H1 (cell line): ENCODE results near the gene DENND1A. TPM values are rescaled to one million over a fixed set of nuclear protein-coding genes. Genes with fewer than 3 reads are reported as not detected.

Experiments
- CTCF ChIA-PET: fragments of 300-600 bp; sonication (Branson Sonifier 250); formaldehyde crosslinking; loops from one replicate; lab custom pipeline; 2021; ENCODE audit not compliant: partially characterized antibody; lab: Charles Lee
- POLR2A ChIA-PET: fragments of 300-600 bp; sonication (Branson Sonifier 250); formaldehyde crosslinking; loops from one replicate; lab custom pipeline; 2021; ENCODE audit warnings: inconsistent platforms; ENCODE audit not compliant: partially characterized antibody; lab: Charles Lee
- DNase-seq, 2 experiments: peaks; one replicate each; pipeline versions ENCODE4 v3.0.0 to v3.0.0-alpha.2; 2010 to 2022; ENCODE audit warnings: low spot score in 2 of 2, low read depth in 1 of 2, mixed read lengths in 1 of 2
- FAIRE-seq: peaks from 2 replicates; lab custom pipeline; 2011; peaks lifted over from hg19 to GRCh38; lab: Jason Lieb, UNC
- H2AFZ ChIP-seq: 2 replicates; pipeline ENCODE4 v1.8.1; 2012; ENCODE audit warnings: low read length, inconsistent platforms
- H2AK5ac ChIP-seq: 2 replicates; pipeline ENCODE4 v1.6.1; 2013; ENCODE audit warnings: low read depth, low read length
- H2BK120ac ChIP-seq: replicated peaks from 2 replicates; pipeline ENCODE3; 2013; ENCODE audit warnings: low read depth, low read length, inconsistent platforms
- H2BK12ac ChIP-seq: 2 replicates; pipeline ENCODE4 v1.6.1; 2013; ENCODE audit warnings: low read depth, low read length
- H2BK15ac ChIP-seq: 2 replicates; pipeline ENCODE4 v1.6.1; 2013; ENCODE audit warnings: low read length
- H2BK20ac ChIP-seq: 2 replicates; pipeline ENCODE4 v1.6.1; 2013; ENCODE audit warnings: low read length
- H2BK5ac ChIP-seq: 2 replicates; pipeline ENCODE4 v1.6.1; 2013; ENCODE audit warnings: low read depth, low read length
- H3K14ac ChIP-seq: 2 replicates; pipeline ENCODE4 v1.6.1; 2013; ENCODE audit warnings: inconsistent platforms; ENCODE audit not compliant: insufficient read length
- H3K18ac ChIP-seq: 2 replicates; pipeline ENCODE4 v1.6.1; 2013; ENCODE audit warnings: low read length; ENCODE audit errors: extremely low read depth
- H3K23ac ChIP-seq: 2 replicates; pipeline ENCODE4 v1.6.1; 2013; ENCODE audit warnings: inconsistent platforms; ENCODE audit not compliant: insufficient read length
- H3K23me2 ChIP-seq: 2 replicates; pipeline ENCODE4 v1.6.1; 2013; ENCODE audit warnings: low read depth, low read length
- H3K27ac ChIP-seq: 2 replicates; pipeline ENCODE4 v1.6.1; 2011; ENCODE audit warnings: low read depth, low read length, inconsistent platforms
- H3K27me3 ChIP-seq, 4 experiments: replicated peaks in 1 of 4; 1 replicate in 1 of 4; 2 replicates in 3 of 4; pipeline versions ENCODE4 v1.6.1 to v1.8.1; 2011 to 2013; ENCODE audit warnings: low read length in 3 of 4, mild to moderate bottlenecking in 3 of 4, inconsistent platforms in 2 of 4, mixed read lengths in 2 of 4, moderate library complexity in 1 of 4; ENCODE audit not compliant: control insufficient read depth in 3 of 4, insufficient read depth in 3 of 4; ENCODE audit errors: extremely low read depth in 1 of 4
- H3K36me3 ChIP-seq, 4 experiments: 2 replicates each; pipeline versions ENCODE4 v1.6.1 to v1.8.1; 2011 to 2013; ENCODE audit warnings: mild to moderate bottlenecking in 4 of 4, low read length in 3 of 4, moderate library complexity in 2 of 4, control low read depth in 1 of 4, inconsistent platforms in 1 of 4; ENCODE audit not compliant: insufficient read depth in 4 of 4, control insufficient read depth in 2 of 4
- H3K4ac ChIP-seq: replicated peaks from 2 replicates; pipeline ENCODE3; 2013; ENCODE audit warnings: low read length, low read depth, mixed read lengths, inconsistent platforms; ENCODE audit not compliant: insufficient read length
- H3K4me1 ChIP-seq, 4 experiments: replicated peaks in 1 of 4; 1 replicate in 1 of 4; 2 replicates in 3 of 4; pipeline versions ENCODE4 v1.6.1 to v1.8.1; 2011 to 2013; ENCODE audit warnings: low read length in 3 of 4, inconsistent platforms in 2 of 4, mixed read lengths in 1 of 4; ENCODE audit not compliant: insufficient read depth in 4 of 4, control insufficient read depth in 3 of 4
- H3K4me2 ChIP-seq, 2 experiments: 2 replicates each; pipeline versions ENCODE4 v1.6.1 to v1.8.1; 2011 to 2013; ENCODE audit warnings: low read depth in 2 of 2, low read length in 2 of 2, control low read depth in 1 of 2, inconsistent platforms in 1 of 2, mild to moderate bottlenecking in 1 of 2; ENCODE audit not compliant: insufficient read depth in 1 of 2
- H3K4me3 ChIP-seq, 4 experiments: fragments of 200-600, 300-600 bp in 1 of 4; sonication (generic), shearing (Covaris generic), sonication (Bioruptor Twin) in 1 of 4; 2 replicates each; pipeline versions ENCODE4 v1.5.1 to v1.8.1; 2011 to 2016; ENCODE audit warnings: low read length in 4 of 4, low read depth in 3 of 4, control low read depth in 2 of 4, inconsistent platforms in 2 of 4, mild to moderate bottlenecking in 2 of 4, mixed read lengths in 1 of 4, moderate library complexity in 1 of 4; ENCODE audit not compliant: insufficient read depth in 2 of 4; ENCODE audit errors: extremely low read depth in 1 of 4
- H3K56ac ChIP-seq: replicated peaks from 2 replicates; pipeline ENCODE3; 2013; ENCODE audit warnings: low read depth, mild to moderate bottlenecking, mixed read lengths, low read length, inconsistent platforms; ENCODE audit not compliant: insufficient read length
- H3K79me1 ChIP-seq: 2 replicates; pipeline ENCODE4 v1.6.1; 2013; ENCODE audit warnings: low read depth, low read length, control low read depth
- H3K79me2 ChIP-seq, 2 experiments: 2 replicates each; pipeline versions ENCODE4 v1.6.1 to v1.8.1; 2012 to 2013; ENCODE audit warnings: low read length in 2 of 2, mild to moderate bottlenecking in 2 of 2, inconsistent platforms in 1 of 2; ENCODE audit not compliant: insufficient read depth in 2 of 2, control insufficient read depth in 1 of 2
- H3K9ac ChIP-seq, 4 experiments: replicated peaks in 1 of 4; 1 replicate in 1 of 4; 2 replicates in 3 of 4; pipeline versions ENCODE4 v1.6.1 to v1.8.1; 2011 to 2013; ENCODE audit warnings: low read depth in 3 of 4, low read length in 3 of 4, control low read depth in 2 of 4, mild to moderate bottlenecking in 2 of 4, moderate library complexity in 2 of 4, inconsistent platforms in 1 of 4; ENCODE audit errors: extremely low read depth in 1 of 4
- H3K9me3 ChIP-seq, 2 experiments: 2 replicates each; pipeline versions ENCODE4 v1.6.1 to v1.8.1; 2012 to 2013; ENCODE audit warnings: mild to moderate bottlenecking in 2 of 2, moderate library complexity in 2 of 2, control low read depth in 1 of 2, inconsistent platforms in 1 of 2, low read depth in 1 of 2, low read length in 1 of 2, mixed read lengths in 1 of 2; ENCODE audit not compliant: insufficient read depth in 2 of 2
- H4K20me1 ChIP-seq, 2 experiments: replicated peaks in 1 of 2; 2 replicates each; pipeline versions ENCODE3 to v1.8.1; 2011 to 2013; ENCODE audit warnings: inconsistent platforms in 2 of 2, low read length in 2 of 2, mild to moderate bottlenecking in 1 of 2; ENCODE audit not compliant: insufficient read depth in 2 of 2, control insufficient read depth in 1 of 2
- H4K5ac ChIP-seq: 2 replicates; pipeline ENCODE4 v1.6.1; 2013; ENCODE audit warnings: low read length, low read depth, mixed read lengths, inconsistent platforms; ENCODE audit not compliant: insufficient read length
- H4K8ac ChIP-seq: 2 replicates; pipeline ENCODE4 v1.8.0; 2013; ENCODE audit warnings: mild to moderate bottlenecking, moderate library complexity, low read length, inconsistent platforms; ENCODE audit not compliant: insufficient read depth; ENCODE audit errors: extremely low read depth
- H4K91ac ChIP-seq: replicated peaks from 2 replicates; pipeline ENCODE3; 2013; ENCODE audit warnings: low read length, mixed read lengths, inconsistent platforms; ENCODE audit not compliant: insufficient read length
- BRCA1 ChIP-seq: IDR thresholded peaks from 2 replicates; pipeline ENCODE4 v1.6.1; 2012; ENCODE audit warnings: low read depth, low read length, improper control_type of control experiment
- CBX8 ChIP-seq: fragments of 300-800, 300-1000 bp; sonication (generic); IDR thresholded peaks from 2 replicates; pipeline ENCODE4 v1.7.1; 2016; ENCODE audit warnings: low read depth, low read length, borderline replicate concordance
- CTBP2 ChIP-seq: IDR thresholded peaks from 2 replicates; pipeline ENCODE4 v1.7.0; 2011; ENCODE audit warnings: borderline replicate concordance, mild to moderate bottlenecking, moderate library complexity, mixed read lengths, low read length; ENCODE audit not compliant: insufficient read depth, insufficient read length
- EP300 ChIP-seq, 2 experiments: IDR thresholded peaks; 1 replicate in 1 of 2; 2 replicates in 1 of 2; pipeline ENCODE4 v1.6.1; 2011 to 2012; ENCODE audit warnings: low read depth in 2 of 2, low read length in 2 of 2, mild to moderate bottlenecking in 2 of 2, borderline replicate concordance in 1 of 2, inconsistent platforms in 1 of 2, moderate library complexity in 1 of 2
- GABPA ChIP-seq: IDR thresholded peaks from 2 replicates; pipeline ENCODE4 v1.6.1; 2011; ENCODE audit warnings: mild to moderate bottlenecking, low read length, moderate library complexity, borderline replicate concordance; ENCODE audit not compliant: insufficient read depth
- KDM4A ChIP-seq: IDR thresholded peaks from one replicate; pipeline ENCODE4 v1.7.1; 2012; ENCODE audit warnings: low read depth, mild to moderate bottlenecking, moderate library complexity, low read length, inconsistent platforms; ENCODE audit not compliant: severe bottlenecking
- RNF2 ChIP-seq: fragments of 200-900, 300-1000 bp; sonication (generic); IDR thresholded peaks from 2 replicates; pipeline ENCODE4 v1.7.1; 2016; ENCODE audit warnings: borderline replicate concordance, low read depth, mild to moderate bottlenecking, antibody characterized with exemption, low read length; ENCODE audit not compliant: poor library complexity, severe bottlenecking; ENCODE audit errors: missing control alignments
- SIN3A ChIP-seq, 2 experiments: IDR thresholded peaks in 1 of 2; conservative IDR thresholded peaks in 1 of 2; 2 replicates each; pipeline ENCODE4 v1.6.1; 2011 to 2012; ENCODE audit warnings: low read length in 2 of 2, improper control_type of control experiment in 1 of 2, low read depth in 1 of 2, mild to moderate bottlenecking in 1 of 2
- TBP ChIP-seq: IDR thresholded peaks from 2 replicates; pipeline ENCODE4 v1.6.1; 2011; ENCODE audit warnings: low read depth, low read length, improper control_type of control experiment
- YY1 ChIP-seq: IDR thresholded peaks from 2 replicates; pipeline ENCODE4 v1.6.1; 2011; ENCODE audit warnings: low read depth, mild to moderate bottlenecking, low read length
- WGBS, 2 experiments: shearing (Covaris generic) in 1 of 2; methylation state at CpG; one replicate each; pipeline versions ENCODE4 v1.1.6 to v1.1.7; 2013 to 2015; ENCODE audit warnings: low lambda C conversion rate in 2 of 2, mixed read lengths in 2 of 2, inconsistent platforms in 1 of 2, low coverage in 1 of 2, missing lambda C conversion rate in 1 of 2; ENCODE audit not compliant: insufficient replicate concordance in 2 of 2, insufficient coverage in 1 of 2, insufficient read length in 1 of 2; ENCODE audit errors: extremely low coverage in 1 of 2, missing lambda C conversion rate in 1 of 2; 5-methylcytosine and 5-hydroxymethylcytosine counted together
- polyA plus RNA-seq, 7 experiments: library from polyadenylated mRNA; depleted of rRNA in 3 of 7; stranded (reverse) in 5 of 7; unstranded in 2 of 7; fragments of >200 nt in 5 of 7; fragments of 200-250 nt in 2 of 7; gene quantifications; 1 replicate in 5 of 7; 2 replicates in 1 of 7; 4 replicates in 1 of 7; pipeline versions ENCODE4 v1.2.1 to v1.2.3, GENCODE V29; 2011 to 2013; ENCODE audit warnings: missing spikeins in 2 of 7, mixed read lengths in 2 of 7
- total RNA-seq: library from RNA; stranded (reverse); fragmentation: NEBNext Ultra II Directional; extraction: Animal tissue kit (Norgen Biotek cat#: 25700); gene quantifications from 2 replicates; pipeline ENCODE4 v1.2.1, GENCODE V29; 2021
- TF ChIP-seq, protein P1 (sequence below): IDR thresholded peaks from 2 replicates; pipeline ENCODE4 v1.6.1; 2011; ENCODE audit warnings: low read depth, mild to moderate bottlenecking, low read length; ENCODE audit not compliant: insufficient read depth
- TF ChIP-seq, protein P2 (sequence below): IDR thresholded peaks from 2 replicates; pipeline ENCODE4 v1.6.1; 2012; ENCODE audit warnings: inconsistent platforms

The DENND1A gene
- total and polyA plus RNA-seq, 2 of the 8 experiments (the other 6 are each of a cell fraction or from before 2014, with no cell fraction given) = 24.1 to 26.4 TPM

DNA sequence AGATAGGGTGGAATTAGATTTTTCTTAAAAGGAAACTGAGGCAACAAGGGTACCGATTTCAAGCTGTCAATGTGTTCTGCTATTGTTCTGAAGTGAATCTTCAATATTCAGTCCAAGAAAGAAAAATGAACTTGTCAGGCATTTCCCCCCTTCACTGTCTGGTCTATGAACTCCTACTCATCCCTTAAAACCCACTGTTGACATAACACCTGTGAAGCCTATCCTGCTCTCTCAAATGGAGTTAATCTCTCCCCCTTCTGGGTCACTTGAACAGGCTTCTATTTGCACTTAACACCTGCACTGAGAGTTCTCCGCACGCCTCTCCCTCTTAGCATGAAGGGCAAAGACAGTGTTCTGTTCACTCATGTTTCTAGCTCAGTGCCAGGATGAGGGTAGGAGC is 429.6 kb downstream of the DENND1A start:
- H4K5ac ChIP-seq = no peak overlapping the region
- no peak overlapping the region for H3K4me2 ChIP-seq
- H3K4ac ChIP-seq = no peak overlapping the region
- H4K8ac ChIP-seq = no peak overlapping the region
- FAIRE-seq (no peak), DNase-seq (no peak)
- 64% methylated on average over 3 of the region's 3 CpGs; no CpG with 5 or more reads in 1 of the 2 experiments for WGBS, 2 experiments
- H3K36me3 ChIP-seq = no peaks in the 10 kb centered on the region
- no peaks in the 10 kb centered on the region for H3K79me1 ChIP-seq
- H4K91ac ChIP-seq = no peak overlapping the region
- H3K9me3 ChIP-seq = no peaks in the 10 kb centered on the region
- H3K27me3 ChIP-seq = no peaks in the 10 kb centered on the region
- no peaks in the 10 kb centered on the region for H3K4me1 ChIP-seq
- no peak overlapping the region for H2AFZ ChIP-seq
- H3K79me2 ChIP-seq = no peaks in the 10 kb centered on the region
- H2BK12ac ChIP-seq = no peak overlapping the region
- no peak overlapping the region for H3K4me3 ChIP-seq
- no peaks in the 10 kb centered on the region for H4K20me1 ChIP-seq
- H3K23ac ChIP-seq = no peak overlapping the region
- no peak overlapping the region for H2BK20ac ChIP-seq
- H2BK15ac ChIP-seq = no peak overlapping the region
- H3K18ac ChIP-seq = no peak overlapping the region
- H3K56ac ChIP-seq = no peak overlapping the region
- H3K14ac ChIP-seq = no peak overlapping the region
- H2AK5ac ChIP-seq = no peak overlapping the region
- no peak overlapping the region for H2BK120ac ChIP-seq
- POLR2A ChIA-PET = no interaction called here
- no peak overlapping the region for H3K9ac ChIP-seq
- no peak overlapping the region for H2BK5ac ChIP-seq
- CTCF ChIA-PET = interaction anchor here (0.9 to 1.4 kb wide), 2 partner anchors 9 to 627 kb away, joined by 3 read pairs; no protein-coding TSS in a partner anchor
- H3K27ac ChIP-seq = no peak overlapping the region
- H3K23me2 ChIP-seq = no peaks in the 10 kb centered on the region
- TF ChIP-seq YY1 (no peak), SIN3A (conservative IDR thresholded peaks at IDR 0.05 in 1 of 2, IDR thresholded peaks at IDR 0.05 in 1 of 2; ENCODE audit: low read depth in 1 of 2, low read length in 2 of 2) (no peak), EP300 (IDR thresholded peaks at IDR 0.05; ENCODE audit: borderline replicate concordance in 1 of 2, low read depth in 2 of 2, low read length in 2 of 2) (no peak), CTBP2 (no peak), TBP (no peak), KDM4A (no peak), GABPA (no peak), RNF2 (no peak), CBX8 (no peak), BRCA1 (no peak)
- TF ChIP-seq, protein P1, sequence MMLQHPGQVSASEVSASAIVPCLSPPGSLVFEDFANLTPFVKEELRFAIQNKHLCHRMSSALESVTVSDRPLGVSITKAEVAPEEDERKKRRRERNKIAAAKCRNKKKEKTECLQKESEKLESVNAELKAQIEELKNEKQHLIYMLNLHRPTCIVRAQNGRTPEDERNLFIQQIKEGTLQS = no peak
- TF ChIP-seq, protein P2, sequence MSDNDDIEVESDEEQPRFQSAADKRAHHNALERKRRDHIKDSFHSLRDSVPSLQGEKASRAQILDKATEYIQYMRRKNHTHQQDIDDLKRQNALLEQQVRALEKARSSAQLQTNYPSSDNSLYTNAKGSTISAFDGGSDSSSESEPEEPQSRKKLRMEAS = no peak
